ENCODE data around the gene SLC25A18.

GRCh38 chr22:17598318-17598717 lies 35.0 kb downstream of the SLC25A18 start:
- TF ChIP-seq POLR2A (IDR thresholded peaks at IDR 0.05) (no peak), POLR2AphosphoS5 (IDR thresholded peaks at IDR 0.05) (no peak)
- TF ChIP-seq, protein P1, sequence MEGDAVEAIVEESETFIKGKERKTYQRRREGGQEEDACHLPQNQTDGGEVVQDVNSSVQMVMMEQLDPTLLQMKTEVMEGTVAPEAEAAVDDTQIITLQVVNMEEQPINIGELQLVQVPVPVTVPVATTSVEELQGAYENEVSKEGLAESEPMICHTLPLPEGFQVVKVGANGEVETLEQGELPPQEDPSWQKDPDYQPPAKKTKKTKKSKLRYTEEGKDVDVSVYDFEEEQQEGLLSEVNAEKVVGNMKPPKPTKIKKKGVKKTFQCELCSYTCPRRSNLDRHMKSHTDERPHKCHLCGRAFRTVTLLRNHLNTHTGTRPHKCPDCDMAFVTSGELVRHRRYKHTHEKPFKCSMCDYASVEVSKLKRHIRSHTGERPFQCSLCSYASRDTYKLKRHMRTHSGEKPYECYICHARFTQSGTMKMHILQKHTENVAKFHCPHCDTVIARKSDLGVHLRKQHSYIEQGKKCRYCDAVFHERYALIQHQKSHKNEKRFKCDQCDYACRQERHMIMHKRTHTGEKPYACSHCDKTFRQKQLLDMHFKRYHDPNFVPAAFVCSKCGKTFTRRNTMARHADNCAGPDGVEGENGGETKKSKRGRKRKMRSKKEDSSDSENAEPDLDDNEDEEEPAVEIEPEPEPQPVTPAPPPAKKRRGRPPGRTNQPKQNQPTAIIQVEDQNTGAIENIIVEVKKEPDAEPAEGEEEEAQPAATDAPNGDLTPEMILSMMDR (IDR thresholded peaks at IDR 0.05), result no peak
